ENCODE measurements around the gene ARMC3.

DNA sequence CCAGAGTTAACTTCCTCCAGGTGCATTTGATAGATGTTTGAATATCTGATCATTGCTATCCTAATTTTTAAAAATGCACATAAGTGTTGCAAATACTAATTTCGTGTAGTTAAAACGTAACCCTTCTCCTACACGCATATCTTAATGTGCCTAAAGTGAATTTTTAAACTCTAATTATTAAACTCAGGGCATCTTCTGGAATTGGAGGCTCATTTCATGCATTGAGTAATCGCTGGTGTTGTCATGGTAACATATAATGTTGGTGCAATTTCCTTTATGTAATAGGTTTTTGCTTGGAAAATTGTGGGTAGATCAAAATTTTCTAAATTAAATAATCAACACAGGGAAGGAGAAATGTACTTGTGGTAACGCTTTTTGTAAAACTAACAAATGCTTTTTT is 56.2 kb downstream of the ARMC3 start:
- TF ChIP-seq EZH2 (IDR thresholded peaks at IDR 0.05; ENCODE audit: borderline replicate concordance, low read length), result no peak
- TF ChIP-seq CTCF (conservative IDR thresholded peaks at IDR 0.05 in 1 of 2, IDR thresholded peaks at IDR 0.05 in 1 of 2; ENCODE audit: extremely low read depth in 1 of 2, insufficient read depth in 1 of 2, low read depth in 1 of 2, low read length in 2 of 2), result no peak

Measured in mammary epithelial cell (primary cell).